Measurements from ENCODE around the gene GIGYF2.

DNA sequence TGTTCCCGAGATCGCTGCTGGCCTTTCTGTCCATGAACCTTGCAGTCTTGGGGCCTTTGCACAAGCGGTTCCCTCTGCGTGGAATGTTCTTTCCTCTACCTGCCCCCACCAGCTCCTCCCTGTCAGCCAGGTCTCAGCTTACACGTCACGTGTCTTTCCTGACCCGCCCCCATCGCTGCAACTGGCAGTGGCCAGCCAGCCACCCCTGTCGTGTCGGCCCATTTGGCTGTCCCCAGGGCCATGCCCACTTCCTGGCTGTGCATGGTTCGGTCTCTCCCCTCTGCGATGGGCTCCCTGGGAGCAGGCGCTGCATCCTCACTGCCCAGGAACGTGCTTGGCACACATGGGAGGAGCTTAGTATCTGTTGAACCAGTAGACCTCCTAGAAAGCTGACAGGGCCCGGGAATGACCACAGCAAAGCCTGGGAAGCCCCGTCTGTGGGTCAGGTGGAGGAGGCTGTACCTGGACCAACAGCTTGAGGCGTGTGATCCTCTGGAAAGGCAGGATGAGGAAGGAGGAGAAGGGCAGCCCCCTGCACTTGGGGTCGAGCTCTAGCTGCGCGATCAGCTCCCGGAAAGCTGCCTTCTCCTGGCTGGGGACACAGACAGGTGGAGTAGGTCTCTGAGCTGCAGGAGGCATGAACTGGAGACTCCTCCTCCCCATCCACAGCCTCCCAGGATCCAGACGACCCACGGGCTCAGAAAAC is 193.9 kb downstream of the GIGYF2 start:
- TF ChIP-seq POLR2A (IDR thresholded peaks at IDR 0.05) (no peak), CTCF (IDR thresholded peaks at IDR 0.05) (no peak)

Data from gastroesophageal sphincter (tissue), 3 donors.